B cell (primary cell): ENCODE data around the gene EIF4E2. TPM values are rescaled to one million over a fixed set of nuclear protein-coding genes. Genes with fewer than 3 reads are reported as not detected.
A peak's percentile ranks its signal among the peaks of the same experiment; 100 is the strongest.

Experiments used
- ATAC-seq: fragments of 200-7000 bp; cut with Tn5 transposase; one replicate; pipeline ENCODE4 v1.10.0; 2021; ENCODE audit warnings: low read depth, mild to moderate bottlenecking, moderate number of reproducible peaks, moderate library complexity
- CTCF ChIA-PET: fragments of 350-600 bp; sonication (Branson Sonifier 250); formaldehyde crosslinking; loops from one replicate; lab custom pipeline; 2021; ENCODE audit warnings: antibody characterized with exemption, inconsistent platforms; lab: Charles Lee
- POLR2A ChIA-PET: fragments of 350-600 bp; sonication (Branson Sonifier 250); formaldehyde crosslinking; loops from one replicate; lab custom pipeline; 2021; ENCODE audit warnings: antibody characterized with exemption; lab: Charles Lee
- DNase-seq: peaks from one replicate; pipeline ENCODE4 v3.0.0; 2013
- H2AFZ ChIP-seq: 2 replicates; pipeline ENCODE4 v1.6.1; 2012; ENCODE audit warnings: mild to moderate bottlenecking, low read depth, low read length; ENCODE audit not compliant: insufficient read depth, poor library complexity, severe bottlenecking
- H3K27ac ChIP-seq, 2 donors: 1 replicate in 1 of 2; 2 replicates in 1 of 2; pipeline ENCODE4 v1.5.1; 2012 to 2013; ENCODE audit warnings: low read length in 2 of 2, mild to moderate bottlenecking in 2 of 2, moderate library complexity in 1 of 2
- H3K27me3 ChIP-seq, 4 experiments: fragments of 200-600 bp in 1 of 4; sonication (generic) in 1 of 4; replicated peaks in 1 of 4; 1 replicate in 2 of 4; 2 replicates in 2 of 4; pipeline versions ENCODE4 v1.6.1 to v1.7.0; 2013 to 2016; ENCODE audit warnings: low read length in 3 of 4, mild to moderate bottlenecking in 2 of 4, mixed read lengths in 1 of 4, moderate library complexity in 1 of 4; ENCODE audit not compliant: insufficient read depth in 4 of 4, control insufficient read depth in 3 of 4; ENCODE audit errors: control extremely low read depth in 1 of 4
- H3K36me3 ChIP-seq, 2 experiments: replicated peaks in 1 of 2; 1 replicate in 1 of 2; 2 replicates in 1 of 2; pipeline versions ENCODE4 v1.6.1 to v1.7.1; 2013; ENCODE audit warnings: low read length in 1 of 2; ENCODE audit not compliant: insufficient read depth in 2 of 2, control insufficient read depth in 1 of 2; ENCODE audit errors: control extremely low read depth in 1 of 2, extremely low read depth in 1 of 2
- H3K4me1 ChIP-seq, 2 donors: fragments of 200-600 bp in 1 of 2; sonication (generic) in 1 of 2; 1 replicate in 1 of 2; 2 replicates in 1 of 2; pipeline versions ENCODE4 v1.5.1 to v1.6.1; 2013 to 2017; ENCODE audit warnings: low read length in 2 of 2; ENCODE audit not compliant: control insufficient read depth in 2 of 2, insufficient read depth in 2 of 2
- H3K4me2 ChIP-seq: replicated peaks from 2 replicates; pipeline ENCODE3; 2012; ENCODE audit warnings: mild to moderate bottlenecking, low read depth, low read length; ENCODE audit not compliant: poor library complexity, severe bottlenecking
- H3K4me3 ChIP-seq, 5 experiments: fragments of 200-600 bp in 1 of 5; sonication (generic) in 1 of 5; 1 replicate in 3 of 5; 2 replicates in 2 of 5; pipeline versions ENCODE4 v1.5.1 to v1.7.0; 2011 to 2016; ENCODE audit warnings: low read length in 4 of 5, mild to moderate bottlenecking in 4 of 5, low read depth in 2 of 5, control low read depth in 1 of 5, moderate library complexity in 1 of 5; ENCODE audit not compliant: insufficient read depth in 1 of 5; ENCODE audit errors: control extremely low read depth in 1 of 5, extremely low read depth in 1 of 5
- H3K79me2 ChIP-seq: fragments of 200-600 bp; sonication (generic); one replicate; pipeline ENCODE4 v1.6.0; 2016; ENCODE audit warnings: low read length; ENCODE audit not compliant: control insufficient read depth, insufficient read depth
- H3K9ac ChIP-seq: fragments of 200-600 bp; sonication (generic); 2 replicates; pipeline ENCODE4 v1.6.1; 2017; ENCODE audit warnings: mild to moderate bottlenecking, low read length, moderate library complexity
- H3K9me3 ChIP-seq, 3 donors: one replicate each; pipeline versions ENCODE4 v1.6.1 to v1.7.1; 2013; ENCODE audit warnings: low read length in 2 of 3; ENCODE audit not compliant: control insufficient read depth in 2 of 3, insufficient read depth in 1 of 3; ENCODE audit errors: control extremely low read depth in 1 of 3
- H4K20me1 ChIP-seq: 2 replicates; pipeline ENCODE4 v1.6.0; 2012; ENCODE audit warnings: mild to moderate bottlenecking, low read length; ENCODE audit not compliant: insufficient read depth, control insufficient read depth, poor library complexity, severe bottlenecking
- H3K27ac Mint-ChIP-seq: one replicate; pipeline ENCODE4 v1.8.0; 2021; ENCODE audit warnings: mixed read lengths
- H3K27me3 Mint-ChIP-seq: one replicate; pipeline ENCODE4 v1.8.0; 2021; ENCODE audit warnings: mixed read lengths
- H3K4me1 Mint-ChIP-seq: one replicate; pipeline ENCODE4 v1.8.0; 2021; ENCODE audit warnings: mixed read lengths
- H3K4me3 Mint-ChIP-seq: one replicate; pipeline ENCODE4 v1.8.0; 2021; ENCODE audit warnings: mixed read lengths
- H3K9me3 Mint-ChIP-seq: one replicate; pipeline ENCODE4 v1.8.0; 2022; ENCODE audit warnings: mixed read lengths; ENCODE audit not compliant: insufficient read depth
- CTCF ChIP-seq: fragments of 200-600 bp; IDR thresholded peaks from one replicate; pipeline ENCODE4 v1.8.0; 2022; ENCODE audit warnings: antibody characterized with exemption, mild to moderate bottlenecking
- EZH2 ChIP-seq: IDR thresholded peaks from 2 replicates; pipeline ENCODE4 v1.6.1; 2012; ENCODE audit warnings: borderline replicate concordance, low read depth, mild to moderate bottlenecking, moderate library complexity, low read length; ENCODE audit not compliant: insufficient read depth, poor library complexity, severe bottlenecking
- WGBS: methylation state at CpG from one replicate; pipeline ENCODE4 v1.1.5; 2013; ENCODE audit warnings: missing lambda C conversion rate; ENCODE audit not compliant: insufficient coverage; 5-methylcytosine and 5-hydroxymethylcytosine counted together
- intact Hi-C: fragments of 100-400 bp; cut with micrococcal nuclease; formaldehyde crosslinking; loops from one replicate; pipeline ENCODE4 v1.10.0; 2022
- polyA plus RNA-seq: library from polyadenylated mRNA; depleted of rRNA; stranded (reverse); fragments of >200 nt; gene quantifications from 2 replicates; pipeline ENCODE4 v1.2.3, GENCODE V29; 2012
- total RNA-seq, 2 donors: library from RNA; stranded (reverse); fragments of 120-200 nt in 1 of 2; gene quantifications; 1 replicate in 1 of 2; 2 replicates in 1 of 2; pipeline versions ENCODE4 v1.2.3 to v1.2.4, GENCODE V29; 2013 to 2022

EIF4E2 gene
- total and polyA plus RNA-seq, 2 donors (not counting 1 experiment from before 2014, with no cell fraction given): 17.9 to 67.0 TPM

DNA sequence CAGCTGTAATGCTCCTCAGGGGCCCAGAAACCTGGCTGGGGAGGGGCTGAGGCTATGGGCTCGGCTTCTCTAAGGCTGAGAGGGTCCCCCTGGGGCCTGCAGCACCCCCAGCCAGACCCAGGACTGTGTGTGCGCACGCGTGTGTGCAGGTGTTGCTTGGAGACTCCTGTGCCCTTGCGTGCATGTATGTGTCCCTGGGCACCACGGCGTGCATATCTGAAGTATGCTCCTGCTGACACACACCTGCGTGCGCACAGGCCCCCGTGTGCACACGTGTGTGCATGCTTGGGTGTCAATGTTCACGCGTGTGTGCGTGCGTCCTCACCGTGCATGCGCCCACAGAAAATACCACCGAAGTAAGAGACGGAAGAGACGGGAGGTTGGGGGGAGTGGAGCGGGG lies 48.0 kb upstream of the EIF4E2 start:
- peaks cover 44% of the 10 kb centered on the region for H3K27me3 Mint-ChIP-seq
- Histone ChIP-seq H3K27me3 (peaks cover 0 to 46% (median 7%) of the 10 kb centered on the region in 4 experiments), H3K4me3 (no peak overlapping the region), H3K9me3 (no peaks in the 10 kb centered on the region), H3K4me2 (peak overlapping the region; percentile 50), H3K4me1 (peaks cover 3 to 11% of the 10 kb centered on the region in 2 donors), H3K27ac (no peak overlapping the region), H4K20me1 (no peaks in the 10 kb centered on the region), H3K79me2 (no peaks in the 10 kb centered on the region), H3K36me3 (no peaks in the 10 kb centered on the region), H3K9ac (no peak overlapping the region), H2AFZ (no peak overlapping the region)
- POLR2A ChIA-PET: no interaction called here
- TF ChIP-seq EZH2 (no peak), CTCF (no peak)
- intact Hi-C loops: no loop called here
- H3K9me3 Mint-ChIP-seq: no peaks in the 10 kb centered on the region
- WGBS: 7% methylated on average over 15 of the region's 21 CpGs
- ATAC-seq (peak; percentile 50), DNase-seq (peak; percentile 56)
- H3K27ac Mint-ChIP-seq: peak overlapping the region; percentile 61
- peak overlapping the region; percentile 80 for H3K4me3 Mint-ChIP-seq
- CTCF ChIA-PET: no interaction called here
- H3K4me1 Mint-ChIP-seq: peaks cover 14% of the 10 kb centered on the region

DNA sequence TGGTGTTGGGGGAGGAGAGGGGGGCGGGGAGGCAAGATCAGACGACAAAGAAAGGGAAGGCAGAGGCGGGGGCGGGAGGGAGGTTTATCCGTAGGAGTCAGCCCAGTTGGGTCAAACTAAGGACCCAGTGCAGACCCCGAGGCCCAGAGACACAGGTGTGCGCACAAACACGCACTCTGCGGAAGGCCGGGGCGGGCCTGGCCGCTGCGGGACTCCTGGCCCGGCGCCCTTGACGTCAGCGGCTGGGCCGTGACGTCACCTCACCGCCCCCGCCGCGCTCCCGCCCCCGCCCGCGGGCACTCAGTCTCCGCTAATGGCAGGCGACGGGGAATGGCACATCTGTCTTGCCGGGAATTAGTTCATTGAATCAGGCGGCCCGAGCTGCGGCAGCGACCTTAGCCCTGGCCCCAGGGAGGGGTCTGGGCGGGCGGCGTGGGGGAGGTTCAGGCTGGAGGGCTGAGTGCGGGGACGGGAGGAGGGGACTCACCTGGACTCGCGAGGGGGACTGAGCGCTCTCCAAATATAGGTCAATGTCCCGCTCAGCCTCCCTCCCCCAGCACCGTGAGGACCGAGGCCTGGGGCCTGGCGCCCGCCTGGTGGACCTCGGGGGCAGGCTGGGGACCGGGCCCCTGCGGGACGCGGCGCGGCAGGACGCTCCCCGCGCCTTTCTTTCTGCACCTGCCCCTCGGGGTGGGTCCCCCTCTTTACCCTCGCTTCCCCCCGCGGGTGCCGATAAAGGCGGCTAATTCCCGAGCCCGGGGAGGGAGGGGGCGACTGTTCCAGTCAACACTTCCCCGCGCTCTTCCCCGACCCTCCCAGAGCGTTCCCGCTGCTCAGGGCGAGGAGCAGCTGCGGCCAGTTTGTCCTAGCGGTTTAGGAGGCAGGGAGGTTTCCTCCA lies 47.3 kb upstream of the EIF4E2 start:
- intact Hi-C loops: no loop called here
- no peak overlapping the region for H3K9ac ChIP-seq
- H3K36me3 ChIP-seq: no peaks in the 10 kb centered on the region
- Mint-ChIP-seq H3K4me1 (peaks cover 14% of the 10 kb centered on the region), H3K27me3 (peaks cover 44% of the 10 kb centered on the region), H3K27ac (no peak overlapping the region), H3K4me3 (peak overlapping the region; percentile 55), H3K9me3 (no peaks in the 10 kb centered on the region)
- TF ChIP-seq EZH2: no peak
- TF ChIP-seq CTCF: no peak
- no peaks in the 10 kb centered on the region for H3K79me2 ChIP-seq
- peaks cover 0 to 46% (median 7%) of the 10 kb centered on the region in 4 experiments for H3K27me3 ChIP-seq
- H2AFZ ChIP-seq: peak overlapping the region; percentile 46
- peak; percentile 49 for ATAC-seq
- peak; percentile 69 for DNase-seq
- no peaks in the 10 kb centered on the region for H3K9me3 ChIP-seq
- H3K4me2 ChIP-seq: peak overlapping the region; percentile 66
- 2% methylated on average over 72 of the region's 75 CpGs for WGBS
- H3K4me3 ChIP-seq: peak overlapping the region in 2 of 5 experiments; percentile 21 to 29
- peaks cover 3 to 11% of the 10 kb centered on the region in 2 donors for H3K4me1 ChIP-seq
- H3K27ac ChIP-seq: no peak overlapping the region
- POLR2A ChIA-PET: no interaction called here
- CTCF ChIA-PET: interaction anchor here (1.0 kb wide), 1 partner anchor 16 kb away, joined by 3 read pairs; no protein-coding TSS in a partner anchor
- no peaks in the 10 kb centered on the region for H4K20me1 ChIP-seq
